Epidermal melanocyte (primary cell): ENCODE results near the gene SEPTIN6.
"Not testable (repeated sequence)": the region's sequence is repeated elsewhere in the genome, so short reads cannot be mapped to it uniquely, and the experiment has no call there.

Source experiments
- DNase-seq: peaks from one replicate; pipeline ENCODE4 v3.0.0; 2011; ENCODE audit warnings: low spot score; ENCODE audit not compliant: insufficient read length

SEPTIN6 gene

DNA sequence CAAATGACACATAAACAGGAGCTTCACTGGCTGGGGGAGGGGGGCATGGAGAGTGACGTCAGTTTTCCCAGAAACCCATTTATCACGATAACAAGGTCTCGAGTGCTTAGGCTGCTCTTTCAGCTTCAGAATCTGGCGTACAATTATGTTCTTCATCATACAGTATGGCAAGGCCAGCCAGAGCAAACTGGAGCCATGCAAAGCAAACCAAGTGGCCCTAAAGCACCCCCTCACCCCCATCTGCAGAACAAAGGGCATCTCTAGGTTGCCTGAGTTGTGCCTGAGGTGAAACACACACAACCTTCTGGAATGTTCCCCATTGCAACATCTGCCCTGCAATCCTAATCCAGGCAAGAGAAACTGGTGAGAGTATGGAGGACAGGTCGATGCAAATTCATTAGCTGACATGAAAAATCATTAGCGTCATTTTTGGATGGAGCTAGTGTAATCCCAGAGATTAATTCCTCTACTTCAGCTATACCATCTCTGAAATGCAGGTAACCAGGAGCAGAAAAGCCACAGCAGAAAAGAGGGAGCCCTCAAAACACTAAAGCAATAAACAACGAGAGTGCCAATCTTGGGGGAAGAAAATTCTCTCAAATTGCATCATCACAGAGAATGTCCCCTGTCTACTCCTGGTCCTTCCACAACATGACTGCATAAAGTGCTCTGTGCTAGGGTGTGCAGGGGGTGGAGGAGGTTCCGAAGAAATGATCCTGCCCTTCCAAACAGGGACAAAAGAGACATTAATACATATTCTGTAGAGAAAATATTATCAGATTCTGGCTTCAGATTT, 1.8 kb downstream of the SEPTIN6 start:
- no peak for DNase-seq

DNA sequence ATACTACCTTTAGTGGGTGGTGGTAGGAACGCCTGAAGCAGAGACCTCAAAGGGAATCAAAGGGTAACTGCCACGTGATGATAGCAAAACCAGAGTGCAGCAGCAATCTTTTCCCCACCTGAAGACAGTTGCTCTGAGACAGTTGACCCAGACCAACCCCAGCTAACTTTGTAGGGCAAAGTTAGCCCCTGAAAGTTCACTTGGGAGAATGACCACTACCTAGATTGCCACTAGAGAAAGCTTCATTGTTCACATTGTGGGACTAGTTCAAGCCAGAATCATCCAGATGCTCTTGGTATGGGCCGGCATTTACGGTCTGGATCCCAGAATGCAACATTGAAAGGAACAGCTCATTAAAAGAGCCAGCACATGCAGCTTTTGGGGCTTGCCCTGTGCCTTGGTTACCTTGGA, 4.1 kb downstream of the SEPTIN6 start:
- DNase-seq: no peak

GRCh38 chrX:119687661-119688413, 5.1 kb downstream of the SEPTIN6 start:
- no peak for DNase-seq

DNA sequence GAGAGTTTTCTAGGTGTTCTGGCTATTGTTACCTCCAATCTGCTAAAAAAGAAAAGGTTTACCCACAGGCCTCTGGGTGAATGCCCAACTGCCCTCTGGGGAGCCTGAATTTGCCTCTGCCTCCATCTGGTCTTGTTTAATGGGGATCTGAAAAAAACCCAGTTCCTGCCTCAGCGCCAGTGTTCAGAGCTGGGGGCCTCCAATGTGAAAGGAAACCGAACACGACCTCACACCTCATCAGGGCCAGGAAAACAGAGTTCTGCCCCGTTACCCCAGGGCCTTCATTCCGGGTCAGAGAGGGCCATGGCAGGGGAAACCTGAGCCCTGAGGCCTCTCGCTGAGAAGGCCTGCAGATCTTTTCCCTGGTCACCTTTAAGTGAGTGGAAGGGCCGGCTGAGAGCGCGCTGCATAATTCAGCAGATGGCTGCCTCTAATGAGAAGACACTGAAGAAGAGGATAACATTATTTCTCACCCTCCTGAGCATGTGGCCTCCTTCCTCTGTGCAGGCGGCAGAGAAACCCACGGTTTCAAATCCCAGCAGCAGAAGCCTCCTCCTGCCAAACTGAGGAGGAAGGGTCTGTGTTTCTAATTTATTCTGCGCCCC, 6.8 kb downstream of the SEPTIN6 start:
- no peak for DNase-seq

- no peak for DNase-seq
Observed at GRCh38 chrX:119685225-119686066, 7.5 kb downstream of the SEPTIN6 start.

GRCh38 chrX:119684916-119685224, 8.1 kb downstream of the SEPTIN6 start:
- no peak for DNase-seq

DNA sequence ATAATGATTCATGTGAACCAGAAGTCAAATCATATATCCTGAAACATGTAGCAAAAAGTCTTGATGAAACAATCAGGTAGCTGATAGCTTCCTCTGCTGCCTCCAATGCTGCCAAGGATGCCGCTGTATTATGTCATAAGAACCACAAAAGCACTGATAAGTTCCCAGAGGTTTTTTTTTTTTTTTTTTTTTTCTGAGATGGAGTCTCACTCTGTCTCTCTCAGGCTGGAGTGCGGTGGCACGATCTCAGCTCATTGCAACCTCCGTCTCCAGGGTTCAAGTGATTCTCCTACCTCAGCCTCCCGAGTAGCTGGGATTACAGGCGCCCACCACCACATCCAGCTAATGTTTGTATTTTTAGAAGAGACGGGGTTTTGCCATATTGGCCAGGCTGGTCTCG, 8.7 kb downstream of the SEPTIN6 start:
- not testable (repeated sequence) for DNase-seq

DNA sequence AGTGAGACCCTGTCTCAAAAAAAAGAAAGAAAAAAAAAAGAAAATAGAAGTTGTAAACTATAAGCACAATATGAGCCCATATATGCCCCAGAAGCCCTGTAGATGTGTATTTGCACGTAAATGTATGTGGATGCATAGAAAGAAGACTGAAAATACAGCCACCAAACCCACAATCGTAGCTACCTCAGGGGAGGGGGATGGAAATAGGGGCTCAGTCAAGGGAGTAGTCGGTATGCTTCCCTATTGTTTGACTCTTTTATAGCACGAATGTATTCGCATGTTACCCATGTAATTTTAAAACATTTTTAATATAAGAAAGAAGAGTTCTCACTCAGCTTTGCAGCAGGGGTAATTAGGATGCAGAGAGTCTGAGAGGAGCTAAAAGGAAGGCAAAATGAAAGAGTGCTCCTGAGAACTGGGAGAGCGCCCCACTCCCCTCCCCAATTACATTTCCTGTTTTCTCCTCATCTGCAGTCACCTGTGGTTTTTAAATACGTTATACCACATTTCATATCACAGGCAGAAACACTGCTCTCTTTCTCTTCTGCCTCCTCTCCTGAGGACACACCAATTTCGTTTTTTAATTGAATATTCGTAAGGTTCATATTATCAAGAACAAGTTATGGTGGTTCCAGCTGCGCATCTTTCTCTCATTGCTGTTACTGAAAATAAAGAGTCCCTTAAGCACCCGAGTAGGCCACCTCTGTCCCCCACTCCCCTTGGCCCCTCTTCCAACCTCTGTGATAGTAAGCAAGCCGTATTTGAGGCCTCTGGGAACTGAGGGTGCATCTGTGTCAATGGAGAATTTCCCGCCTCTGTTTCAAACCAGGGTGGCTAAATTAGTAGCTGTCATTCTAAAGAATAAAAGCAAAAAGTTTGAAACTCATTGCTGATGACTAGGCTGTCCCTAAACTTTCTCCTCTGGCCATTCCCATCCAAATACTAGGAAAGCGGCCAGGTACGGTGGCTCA, 10.7 kb downstream of the SEPTIN6 start:
- no peak for DNase-seq

- DNase-seq: no peak
Observed at GRCh38 chrX:119677654-119677981, 15.3 kb downstream of the SEPTIN6 start.

DNA sequence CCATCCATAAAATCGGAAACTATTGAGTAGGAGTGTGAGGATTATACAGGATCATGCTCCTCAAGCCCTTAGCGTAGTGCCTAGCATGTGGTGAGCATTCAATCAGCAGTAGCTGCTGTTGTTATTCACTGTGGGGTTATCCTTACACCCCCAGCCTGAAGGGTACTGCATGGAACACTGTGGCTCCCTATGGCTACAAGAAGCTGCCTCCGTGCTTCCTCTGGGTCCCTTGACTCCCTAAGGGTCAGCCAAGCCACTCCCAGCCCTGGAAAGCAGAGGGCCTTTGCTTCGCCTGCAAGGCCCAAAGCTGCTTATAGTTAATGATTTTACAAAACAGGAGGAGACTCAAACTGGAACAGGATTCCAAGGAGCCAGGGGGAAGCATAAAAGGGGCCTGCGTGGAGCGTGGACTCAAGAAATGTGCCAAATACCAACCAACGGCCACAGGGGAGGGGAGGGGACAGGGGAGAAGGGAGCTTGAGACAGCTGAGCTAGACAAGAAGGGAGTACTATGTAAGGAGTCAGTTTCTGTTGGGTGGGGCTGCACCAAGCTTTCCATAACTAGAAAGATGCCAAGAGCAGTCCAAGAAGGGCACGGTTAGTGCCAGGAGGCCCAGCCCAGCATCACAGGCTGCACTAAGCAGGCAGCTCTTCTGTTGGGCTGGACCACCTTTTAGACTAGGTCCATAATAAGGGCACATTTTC, 15.9 kb downstream of the SEPTIN6 start:
- DNase-seq: no peak

DNA sequence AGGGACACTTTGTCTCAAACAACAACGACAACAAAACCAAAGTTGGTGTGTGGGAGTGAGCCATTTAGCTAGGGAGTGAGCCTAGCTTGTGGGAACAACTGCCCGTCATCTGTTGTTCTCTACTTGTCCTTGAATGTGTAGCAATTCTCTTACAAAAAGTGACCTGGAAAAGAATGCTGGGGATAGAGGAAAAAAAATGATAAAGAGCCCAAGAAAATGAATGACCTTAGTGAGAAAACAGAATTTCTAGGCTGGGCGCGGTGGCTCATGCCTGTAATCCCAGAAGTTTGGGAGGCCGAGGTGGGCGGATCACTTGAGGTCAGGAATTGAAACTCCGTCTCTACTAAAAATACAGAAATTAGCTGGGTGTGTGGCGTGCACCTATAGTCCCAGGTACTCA, 19.6 kb downstream of the SEPTIN6 start:
- no peak for DNase-seq

- no peak for DNase-seq
Observed at GRCh38 chrX:119672426-119672825, 20.5 kb downstream of the SEPTIN6 start.

- DNase-seq: no peak
Observed at GRCh38 chrX:119669424-119670037, 23.4 kb downstream of the SEPTIN6 start.

DNA sequence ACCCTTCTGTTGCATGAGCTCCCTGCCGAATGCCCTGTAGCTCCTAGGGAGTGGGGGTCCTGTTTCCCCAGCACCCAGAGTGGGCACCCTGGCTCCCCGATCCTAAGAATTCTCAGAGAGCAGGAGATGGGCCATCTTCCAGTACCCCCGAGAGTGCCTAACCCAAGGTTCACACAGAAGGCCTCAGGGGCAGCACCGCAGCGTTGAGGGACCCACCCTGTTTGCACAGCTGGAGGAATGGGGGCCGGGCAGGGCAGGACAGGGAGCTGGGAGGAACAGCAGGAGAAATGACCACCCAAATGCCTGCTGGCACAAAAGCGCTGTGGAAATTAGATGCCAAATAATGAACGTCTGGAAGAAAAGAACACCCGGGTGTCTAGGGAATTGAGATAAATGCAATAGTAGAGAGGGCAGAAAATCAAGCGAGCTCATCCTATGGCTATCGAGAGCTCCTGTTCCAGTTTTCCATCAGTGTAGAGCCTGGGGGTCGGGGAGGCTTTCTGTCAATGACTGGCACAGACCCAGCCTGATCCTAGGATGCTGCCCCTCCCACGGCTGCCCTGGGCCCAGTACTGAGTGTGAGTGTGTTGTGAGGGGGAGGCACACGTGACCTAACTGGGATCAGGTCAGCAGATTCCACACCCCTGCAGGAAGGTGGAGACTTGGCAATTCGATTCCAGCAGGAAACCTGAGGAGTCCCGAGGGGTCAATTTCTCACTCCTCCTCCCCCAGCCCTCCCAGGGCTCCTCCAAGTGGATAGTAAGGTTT, 25.7 kb downstream of the SEPTIN6 start:
- DNase-seq: no peak

DNA sequence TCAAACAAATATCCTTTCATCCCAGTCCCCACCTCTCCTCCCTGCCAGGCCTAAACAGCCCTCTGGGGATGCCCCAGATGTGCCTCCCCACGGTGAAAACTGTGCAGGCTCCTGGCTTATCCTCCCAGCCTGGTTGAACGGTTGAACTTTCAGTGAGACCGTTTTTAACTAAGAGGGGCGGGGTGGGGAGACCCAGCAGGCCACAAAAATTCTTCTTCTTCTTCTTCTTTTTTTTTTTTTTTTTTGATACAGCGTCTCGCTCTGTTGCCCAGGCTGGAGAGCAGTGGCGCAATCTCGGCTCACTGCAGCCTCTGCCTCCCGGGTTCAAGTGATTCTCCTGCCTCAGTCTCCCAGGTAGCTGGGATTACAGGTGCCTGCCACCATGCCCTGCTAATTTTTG, 28.1 kb downstream of the SEPTIN6 start:
- not testable (repeated sequence) for DNase-seq

GRCh38 chrX:119661486-119661885, 31.5 kb downstream of the SEPTIN6 start:
- DNase-seq: no peak

- no peak for DNase-seq
Observed at GRCh38 chrX:119659522-119659921, 33.4 kb downstream of the SEPTIN6 start.

DNA sequence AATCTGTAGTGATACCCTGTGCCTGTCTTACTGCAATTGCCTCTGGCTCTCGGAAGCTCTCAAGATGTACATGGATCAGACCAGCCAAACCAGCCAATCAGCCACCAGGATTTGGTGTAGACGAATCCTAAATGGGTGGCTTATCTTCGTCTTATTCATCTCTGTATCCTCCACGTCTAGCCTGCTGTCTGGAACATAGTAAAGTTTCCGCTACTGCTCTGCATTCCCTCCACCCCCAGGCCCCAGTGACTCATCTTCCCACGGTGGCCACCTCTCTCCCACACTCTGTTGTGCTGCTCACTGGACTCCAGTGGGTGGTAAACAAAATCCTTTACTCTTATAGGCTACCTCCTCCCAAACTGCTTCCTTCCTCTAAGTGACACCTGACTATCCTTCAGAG, 37.8 kb downstream of the SEPTIN6 start:
- DNase-seq: no peak

GRCh38 chrX:119654112-119654531, 38.8 kb downstream of the SEPTIN6 start:
- DNase-seq: no peak
